22Rv1 (cell line): ENCODE measurements around the gene SYNRG.
"Not testable (repeated sequence)": the region's sequence is repeated elsewhere in the genome, so short reads cannot be mapped to it uniquely, and the experiment has no call there.

Source experiments
- H3K27ac ChIP-seq: fragments of 450-650 bp; 2 replicates; pipeline ENCODE4 v1.5.1; 2017
- ZFX ChIP-seq: fragments of 450-650 bp; IDR thresholded peaks from 2 replicates; pipeline ENCODE4 v1.6.1; 2017; ENCODE audit warnings: antibody characterized with exemption, borderline replicate concordance
- TF ChIP-seq, protein P1 (sequence below): fragments of 450-650 bp; IDR thresholded peaks from 2 replicates; pipeline ENCODE4 v1.5.1; 2017; ENCODE audit warnings: mild to moderate bottlenecking

The SYNRG gene

DNA sequence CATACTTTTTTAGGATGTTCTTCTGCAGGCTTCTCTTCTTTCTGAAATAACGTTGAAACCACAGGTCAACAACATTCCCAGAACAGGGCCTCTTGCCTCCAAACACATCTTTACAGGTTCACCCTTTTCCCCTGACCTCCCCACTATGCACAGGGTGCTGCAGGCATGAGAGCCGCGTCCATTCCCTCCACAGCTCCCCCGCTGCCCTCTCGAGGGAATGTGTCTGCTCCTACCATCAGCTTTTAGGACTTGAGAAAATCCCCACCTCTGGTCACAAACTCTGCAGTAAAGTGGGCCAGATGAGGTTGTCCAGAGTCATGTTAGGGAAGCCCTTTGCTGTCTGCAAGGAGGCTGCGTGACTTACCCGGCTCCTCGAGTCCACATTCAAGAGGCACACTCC is 89.0 kb downstream of the SYNRG start:
- TF ChIP-seq, protein P1, sequence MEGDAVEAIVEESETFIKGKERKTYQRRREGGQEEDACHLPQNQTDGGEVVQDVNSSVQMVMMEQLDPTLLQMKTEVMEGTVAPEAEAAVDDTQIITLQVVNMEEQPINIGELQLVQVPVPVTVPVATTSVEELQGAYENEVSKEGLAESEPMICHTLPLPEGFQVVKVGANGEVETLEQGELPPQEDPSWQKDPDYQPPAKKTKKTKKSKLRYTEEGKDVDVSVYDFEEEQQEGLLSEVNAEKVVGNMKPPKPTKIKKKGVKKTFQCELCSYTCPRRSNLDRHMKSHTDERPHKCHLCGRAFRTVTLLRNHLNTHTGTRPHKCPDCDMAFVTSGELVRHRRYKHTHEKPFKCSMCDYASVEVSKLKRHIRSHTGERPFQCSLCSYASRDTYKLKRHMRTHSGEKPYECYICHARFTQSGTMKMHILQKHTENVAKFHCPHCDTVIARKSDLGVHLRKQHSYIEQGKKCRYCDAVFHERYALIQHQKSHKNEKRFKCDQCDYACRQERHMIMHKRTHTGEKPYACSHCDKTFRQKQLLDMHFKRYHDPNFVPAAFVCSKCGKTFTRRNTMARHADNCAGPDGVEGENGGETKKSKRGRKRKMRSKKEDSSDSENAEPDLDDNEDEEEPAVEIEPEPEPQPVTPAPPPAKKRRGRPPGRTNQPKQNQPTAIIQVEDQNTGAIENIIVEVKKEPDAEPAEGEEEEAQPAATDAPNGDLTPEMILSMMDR, result no peak
- TF ChIP-seq ZFX, result no peak
- no peak overlapping the region for H3K27ac ChIP-seq

DNA sequence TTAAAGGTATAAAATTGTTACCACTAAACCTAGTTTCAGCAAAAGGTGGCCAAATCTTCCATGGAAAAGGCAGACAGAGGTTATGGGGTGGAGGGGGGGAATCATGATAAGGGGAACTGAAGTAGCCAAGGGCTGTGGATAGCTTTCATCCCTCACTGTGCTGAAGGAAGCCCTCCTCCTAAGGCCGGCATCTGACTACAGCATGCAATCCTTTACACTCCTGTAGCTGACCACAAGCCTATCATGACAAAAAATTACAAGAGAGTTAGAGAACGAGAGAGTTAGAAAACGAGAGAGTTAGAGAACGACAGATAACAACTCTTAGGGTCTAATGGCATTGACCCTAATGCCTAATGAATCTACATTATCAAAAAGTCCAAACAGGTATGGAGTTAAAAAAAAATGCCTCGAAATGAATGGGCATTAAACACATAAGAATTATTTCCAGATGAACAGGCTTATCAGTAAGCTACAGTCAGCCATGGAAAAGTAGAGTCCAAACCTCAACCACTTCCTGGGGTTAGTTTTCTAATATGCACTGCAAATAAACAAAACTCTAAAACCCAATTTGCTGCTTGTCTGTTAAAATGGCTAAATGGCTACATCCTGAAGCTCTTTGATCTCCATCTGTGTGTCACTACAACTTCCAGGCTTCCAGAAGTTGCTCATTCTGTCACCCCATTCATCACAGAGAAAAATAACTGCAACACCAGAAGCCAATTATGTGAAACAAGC is 89.8 kb downstream of the SYNRG start:
- no peak for TF ChIP-seq ZFX
- TF ChIP-seq, protein P1, result no peak
- H3K27ac ChIP-seq, result no peak overlapping the region

DNA sequence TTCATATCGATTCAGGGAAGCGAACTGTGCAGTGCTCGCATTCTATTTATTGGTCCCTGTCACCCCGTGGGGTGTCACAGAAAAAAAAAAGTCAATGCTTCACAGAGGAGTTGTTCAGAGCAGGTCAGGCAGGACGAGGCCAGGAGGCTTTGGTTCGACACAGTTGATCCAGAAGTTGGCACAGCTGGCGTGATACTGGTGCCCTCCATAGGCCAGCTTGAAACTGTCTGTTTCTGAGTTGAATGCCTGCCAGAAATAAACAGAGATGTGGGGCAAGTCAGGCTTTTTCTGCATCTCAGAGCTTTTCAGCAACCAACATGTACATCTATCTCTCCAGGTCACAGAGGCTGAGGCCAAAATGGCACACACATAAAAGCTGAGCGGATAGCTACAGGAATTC is 90.4 kb downstream of the SYNRG start:
- no peak overlapping the region for H3K27ac ChIP-seq
- no peak for TF ChIP-seq ZFX
- TF ChIP-seq, protein P1, result no peak

DNA sequence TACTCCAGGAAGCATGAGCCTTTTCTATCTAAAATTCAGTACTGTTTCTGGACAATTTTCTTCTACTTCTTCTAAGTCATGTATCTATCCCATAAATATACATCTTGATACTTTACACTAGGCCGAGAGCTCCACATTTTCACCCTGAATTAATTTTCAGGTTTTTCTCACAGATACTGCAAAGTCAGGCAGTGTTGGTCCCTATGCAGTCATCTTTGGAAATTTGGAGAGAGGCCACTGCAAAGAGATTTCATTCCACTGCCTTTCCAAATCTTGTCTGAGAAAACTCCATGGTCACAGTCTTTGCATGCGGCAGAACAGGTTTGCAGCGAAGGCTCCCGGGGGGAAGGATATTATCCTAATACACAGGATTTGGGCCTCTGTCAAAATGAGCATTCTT is 91.3 kb downstream of the SYNRG start:
- no peak overlapping the region for H3K27ac ChIP-seq
- no peak for TF ChIP-seq ZFX
- TF ChIP-seq, protein P1, result no peak

DNA sequence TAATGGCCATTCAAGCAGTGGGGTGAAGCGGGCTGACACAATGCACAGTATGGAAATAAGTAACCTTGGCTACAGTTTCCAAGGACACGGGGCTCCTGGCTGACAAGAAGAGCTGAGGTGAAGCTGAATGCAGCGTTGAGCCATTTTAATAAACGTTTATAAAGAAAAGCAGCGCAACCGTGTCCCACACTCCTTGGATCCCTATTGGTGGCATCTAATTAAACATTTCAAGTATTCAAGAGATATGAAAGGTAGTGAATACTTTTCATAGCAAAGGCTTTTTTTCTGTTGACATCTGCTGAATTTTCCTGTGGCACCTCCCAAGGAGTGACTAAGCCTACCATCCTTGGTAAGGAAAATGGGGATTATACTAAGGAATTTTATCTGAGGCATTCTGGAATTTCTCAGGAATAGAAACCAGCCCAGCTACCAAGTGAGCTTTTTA is 93.1 kb downstream of the SYNRG start:
- H3K27ac ChIP-seq, result no peak overlapping the region
- no peak for TF ChIP-seq ZFX
- TF ChIP-seq, protein P1, result no peak

DNA sequence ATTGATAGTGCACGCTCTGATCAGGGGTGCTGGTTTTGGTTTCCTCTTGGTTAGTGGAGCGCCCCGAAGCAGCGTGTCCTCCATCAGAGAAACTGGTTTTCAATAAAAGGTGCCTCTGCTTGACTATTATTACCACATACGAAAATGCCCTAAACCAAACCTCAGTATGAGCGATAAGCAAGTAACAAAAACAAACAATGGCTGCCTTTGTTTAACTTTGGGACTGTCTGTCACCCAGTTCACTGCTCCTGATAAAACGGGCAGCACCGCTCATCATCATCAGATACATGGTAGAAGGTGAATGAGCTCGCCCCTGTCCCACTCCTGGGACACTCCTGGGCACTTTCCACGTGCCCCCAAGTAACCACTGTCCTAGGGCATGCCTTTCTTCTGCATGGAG is 95.5 kb downstream of the SYNRG start:
- no peak overlapping the region for H3K27ac ChIP-seq
- TF ChIP-seq, protein P1, result no peak
- TF ChIP-seq ZFX, result no peak

GRCh38 chr17:37512442-37513068 is 96.7 kb downstream of the SYNRG start:
- no peak overlapping the region for H3K27ac ChIP-seq
- TF ChIP-seq, protein P1, result no peak
- TF ChIP-seq ZFX, result no peak

- not testable (repeated sequence) for H3K27ac ChIP-seq
Measured at GRCh38 chr17:37511642-37512041, 97.6 kb downstream of the SYNRG start.
